Measurements from ENCODE around the gene DNASE1. TPM values are rescaled to one million over a fixed set of nuclear protein-coding genes. Genes with fewer than 3 reads are reported as not detected.
"Not testable (repeated sequence)": the region's sequence is repeated elsewhere in the genome, so short reads cannot be mapped to it uniquely, and the experiment has no call there.

Gene DNASE1
- 8.5 TPM for polyA plus RNA-seq (2012; ENCODE audit: missing spikeins)

DNA sequence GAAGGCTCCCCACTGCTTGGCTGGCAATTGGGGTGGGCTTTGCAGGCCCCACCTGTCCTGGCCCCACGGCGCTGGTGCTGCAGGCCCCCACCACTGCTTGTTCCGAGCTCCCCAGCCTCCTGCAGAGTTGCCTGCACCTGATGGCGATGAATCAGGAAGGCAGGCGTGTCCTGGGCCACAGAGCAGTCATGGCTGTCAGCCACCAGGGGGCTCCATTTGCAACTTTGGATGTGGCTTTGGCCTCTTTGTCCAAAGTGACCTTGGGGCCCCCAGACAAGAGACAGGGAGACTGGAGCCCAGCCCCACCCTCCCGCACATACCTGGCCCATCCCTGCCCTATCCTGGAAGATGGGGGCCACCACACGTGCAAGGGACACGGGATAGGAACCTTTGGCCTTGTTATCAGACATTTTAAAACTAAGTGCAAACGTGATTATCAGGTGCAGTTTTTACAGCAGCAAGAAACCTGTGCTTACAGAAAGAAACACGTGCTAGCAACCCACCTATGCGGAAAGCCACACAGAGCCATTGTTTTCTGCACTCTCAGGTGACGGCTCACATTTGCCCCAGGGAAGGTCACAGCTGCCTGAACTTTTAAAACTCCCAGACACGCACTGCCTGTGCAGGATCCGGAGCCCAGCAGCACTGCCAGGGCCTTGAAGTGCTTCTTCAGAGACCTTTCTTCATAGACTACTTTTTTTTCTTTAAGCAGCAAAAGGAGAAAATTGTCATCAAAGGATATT, at the start of gene DNASE1:
Gene DNASE1, plus strand, starts transcription at position 443 of the 743 bp plus-strand sequence. CDS start 683 bp downstream, outside the sequence.
- FAIRE-seq (no peak), DNase-seq (ENCODE audit: insufficient read length) (peak; percentile 71)
- TF ChIP-seq POLR2AphosphoS5 (IDR thresholded peaks at IDR 0.05; ENCODE audit: low read depth, low read length) (no peak), POLR2A (IDR thresholded peaks at IDR 0.05; ENCODE audit: low read depth, low read length) (no peak), TAF1 (IDR thresholded peaks at IDR 0.05; ENCODE audit: borderline replicate concordance, low read depth, low read length) (no peak)

- TF ChIP-seq POLR2A (IDR thresholded peaks at IDR 0.05; ENCODE audit: low read depth, low read length) (no peak), TAF1 (IDR thresholded peaks at IDR 0.05; ENCODE audit: borderline replicate concordance, low read depth, low read length) (no peak), POLR2AphosphoS5 (IDR thresholded peaks at IDR 0.05; ENCODE audit: low read depth, low read length) (no peak)
- no peak for FAIRE-seq
- DNase-seq (ENCODE audit: insufficient read length) = no peak
Observed at GRCh38 chr16:3606441-3606840, 48.0 kb upstream of the DNASE1 start.

DNA sequence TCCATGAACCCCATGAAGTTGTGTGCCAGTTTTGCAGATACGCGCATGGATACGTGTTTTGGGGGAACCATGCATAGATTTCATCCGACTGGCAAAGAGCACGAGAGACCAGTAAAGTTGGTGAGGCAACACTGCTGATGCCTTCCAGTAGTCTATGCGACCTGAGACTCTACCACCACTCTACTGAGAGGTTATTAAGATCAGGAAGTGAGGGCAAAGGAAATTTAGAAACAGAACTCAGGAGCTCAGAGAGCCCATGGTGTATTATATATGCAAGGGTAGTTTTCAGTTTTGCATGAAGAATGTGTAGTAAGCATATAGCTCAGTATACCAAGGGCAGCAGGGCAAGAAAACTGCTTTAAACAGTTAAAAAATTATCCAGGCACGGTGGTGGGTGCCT, 47.3 kb upstream of the DNASE1 start:
- no peak for FAIRE-seq
- no peak for DNase-seq (ENCODE audit: insufficient read length)
- TF ChIP-seq TAF1 (IDR thresholded peaks at IDR 0.05; ENCODE audit: borderline replicate concordance, low read depth, low read length) (no peak), POLR2A (IDR thresholded peaks at IDR 0.05; ENCODE audit: low read depth, low read length) (no peak), POLR2AphosphoS5 (IDR thresholded peaks at IDR 0.05; ENCODE audit: low read depth, low read length) (no peak)

- no peak for FAIRE-seq
- no peak for DNase-seq (ENCODE audit: insufficient read length)
- TF ChIP-seq POLR2A (IDR thresholded peaks at IDR 0.05; ENCODE audit: low read depth, low read length) (no peak), TAF1 (IDR thresholded peaks at IDR 0.05; ENCODE audit: borderline replicate concordance, low read depth, low read length) (no peak), POLR2AphosphoS5 (IDR thresholded peaks at IDR 0.05; ENCODE audit: low read depth, low read length) (no peak)
Observed at GRCh38 chr16:3607634-3608033, 46.9 kb upstream of the DNASE1 start.

DNA sequence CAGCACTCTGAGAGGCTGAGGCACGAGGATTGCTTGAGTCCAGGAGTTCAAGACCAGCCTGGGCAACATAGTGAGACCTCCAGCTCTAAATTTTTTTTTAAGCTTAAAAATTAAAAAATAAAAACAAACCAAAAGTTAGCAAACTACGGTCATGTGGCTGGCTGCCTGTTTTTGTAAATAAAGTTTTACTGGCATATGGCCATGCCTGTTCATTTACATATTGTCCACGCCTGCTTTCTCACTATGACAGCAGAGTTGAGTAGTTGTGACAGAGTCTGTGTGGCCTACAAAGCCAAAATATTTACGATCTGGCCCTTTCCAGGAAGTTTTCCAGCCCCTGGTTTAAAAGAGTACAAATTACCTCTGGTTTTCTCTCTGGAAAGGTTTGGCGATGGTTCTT, 46.4 kb upstream of the DNASE1 start:
- no peak for FAIRE-seq
- TF ChIP-seq TAF1 (IDR thresholded peaks at IDR 0.05; ENCODE audit: borderline replicate concordance, low read depth, low read length) = no peak
- TF ChIP-seq POLR2A (IDR thresholded peaks at IDR 0.05; ENCODE audit: low read depth, low read length) = no peak
- TF ChIP-seq POLR2AphosphoS5 (IDR thresholded peaks at IDR 0.05; ENCODE audit: low read depth, low read length) = no peak

DNA sequence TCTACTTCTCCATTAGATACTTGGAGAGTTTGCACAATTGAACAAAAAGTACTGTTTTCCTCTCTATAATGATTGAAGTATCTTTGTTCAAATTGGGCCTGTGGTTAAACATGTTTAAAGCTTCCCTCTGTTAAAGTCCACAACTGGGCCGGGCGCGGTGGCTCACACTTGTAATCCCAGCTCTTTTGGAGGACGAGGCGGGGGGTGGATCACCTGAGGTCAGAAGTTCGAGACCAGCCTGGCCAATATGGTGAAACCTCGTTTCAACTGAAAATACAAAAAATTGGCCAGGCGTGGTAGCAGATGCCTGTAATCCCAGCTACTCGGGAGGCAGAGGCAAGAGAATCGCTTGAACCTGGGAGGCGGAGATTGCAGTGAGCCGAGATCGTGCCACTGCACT, 45.5 kb upstream of the DNASE1 start:
- DNase-seq (ENCODE audit: insufficient read length); FAIRE-seq: not testable (repeated sequence)

More for the DNA sequence above, 46.4 kb upstream of the DNASE1 start:
- DNase-seq (ENCODE audit: insufficient read length) = no peak

- DNase-seq (ENCODE audit: insufficient read length) (no peak), FAIRE-seq (peak; percentile 51)
Observed at GRCh38 chr16:3609895-3610697, 44.4 kb upstream of the DNASE1 start.

DNA sequence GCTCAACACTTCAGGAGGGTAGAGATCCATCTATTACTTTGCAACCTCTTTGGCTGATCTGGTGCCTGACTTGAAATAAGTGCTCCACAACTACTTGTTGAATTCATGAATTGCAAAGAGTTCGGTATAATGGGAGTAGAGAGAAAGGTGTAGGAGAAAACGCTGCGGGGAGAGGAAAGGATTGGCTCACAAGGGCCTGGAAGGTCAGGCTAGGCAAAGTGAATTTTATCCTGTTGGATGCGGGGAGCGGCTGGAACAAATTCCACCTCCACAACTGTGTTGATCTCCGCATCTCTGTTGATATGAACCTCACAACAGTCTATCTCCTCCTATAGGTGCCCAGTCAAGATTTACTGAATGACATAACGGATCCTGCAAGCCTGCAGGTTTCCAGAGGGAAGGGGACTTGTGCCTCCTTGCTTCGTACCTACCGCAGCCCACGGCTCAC, 43.8 kb upstream of the DNASE1 start:
- FAIRE-seq (no peak), DNase-seq (ENCODE audit: insufficient read length) (no peak)
- TF ChIP-seq POLR2A (IDR thresholded peaks at IDR 0.05; ENCODE audit: low read depth, low read length) = no peak
- no peak for TF ChIP-seq POLR2AphosphoS5 (IDR thresholded peaks at IDR 0.05; ENCODE audit: low read depth, low read length)
- no peak for TF ChIP-seq TAF1 (IDR thresholded peaks at IDR 0.05; ENCODE audit: borderline replicate concordance, low read depth, low read length)

More at GRCh38 chr16:3609895-3610697, 44.4 kb upstream of the DNASE1 start:
- no peak for TF ChIP-seq TAF1 (IDR thresholded peaks at IDR 0.05; ENCODE audit: borderline replicate concordance, low read depth, low read length)
- no peak for TF ChIP-seq POLR2AphosphoS5 (IDR thresholded peaks at IDR 0.05; ENCODE audit: low read depth, low read length)
- TF ChIP-seq POLR2A (IDR thresholded peaks at IDR 0.05; ENCODE audit: low read depth, low read length) = no peak

- FAIRE-seq (peak; percentile 96), DNase-seq (ENCODE audit: insufficient read length) (peak; percentile 99)
- TF ChIP-seq TAF1 (IDR thresholded peaks at IDR 0.05; ENCODE audit: borderline replicate concordance, low read depth, low read length) = peak; percentile 51; the same call in 1 of the 2 replicates
- TF ChIP-seq POLR2AphosphoS5 (IDR thresholded peaks at IDR 0.05; ENCODE audit: low read depth, low read length) = no peak
- peak; percentile 77 for TF ChIP-seq POLR2A (IDR thresholded peaks at IDR 0.05; ENCODE audit: low read depth, low read length)
Observed at GRCh38 chr16:3611146-3611975, 43.1 kb upstream of the DNASE1 start, which contains the start of gene SLX4. Gene SLX4, minus strand, starts transcription at chr16:3611606. Its CDS starts 2,642 bp downstream, at chr16:3608964.

- no peak for FAIRE-seq
- DNase-seq (ENCODE audit: insufficient read length) = no peak
- TF ChIP-seq TAF1 (IDR thresholded peaks at IDR 0.05; ENCODE audit: borderline replicate concordance, low read depth, low read length) (no peak), POLR2AphosphoS5 (IDR thresholded peaks at IDR 0.05; ENCODE audit: low read depth, low read length) (no peak), POLR2A (IDR thresholded peaks at IDR 0.05; ENCODE audit: low read depth, low read length) (no peak)
Observed at GRCh38 chr16:3612510-3613466, 41.7 kb upstream of the DNASE1 start.
